T-helper 1 cell treated with Interleukin-12 subunit alpha and Interleukin-12 subunit beta and Interleukin-4 antibody, amounts not matched to agents 30 μg/mL and 1 μg/mL, for 36 hours (primary cell): ENCODE data around the gene MAP3K14.

Source experiments
- H3K27ac Mint-ChIP-seq: one replicate; pipeline ENCODE4 v1.8.0; 2021; ENCODE audit warnings: mild to moderate bottlenecking, mixed read lengths
- H3K27me3 Mint-ChIP-seq: one replicate; pipeline ENCODE4 v1.8.0; 2021; ENCODE audit warnings: low read depth, mixed read lengths
- H3K36me3 Mint-ChIP-seq: one replicate; pipeline ENCODE4 v1.8.0; 2021; ENCODE audit warnings: low read depth, mixed read lengths
- H3K4me1 Mint-ChIP-seq: one replicate; pipeline ENCODE4 v1.8.0; 2021; ENCODE audit warnings: low read depth, mixed read lengths
- H3K4me3 Mint-ChIP-seq: one replicate; pipeline ENCODE4 v1.8.0; 2021; ENCODE audit warnings: mild to moderate bottlenecking, moderate library complexity, mixed read lengths
- H3K9me3 Mint-ChIP-seq: one replicate; pipeline ENCODE4 v1.8.0; 2021; ENCODE audit warnings: mixed read lengths

MAP3K14 gene

DNA sequence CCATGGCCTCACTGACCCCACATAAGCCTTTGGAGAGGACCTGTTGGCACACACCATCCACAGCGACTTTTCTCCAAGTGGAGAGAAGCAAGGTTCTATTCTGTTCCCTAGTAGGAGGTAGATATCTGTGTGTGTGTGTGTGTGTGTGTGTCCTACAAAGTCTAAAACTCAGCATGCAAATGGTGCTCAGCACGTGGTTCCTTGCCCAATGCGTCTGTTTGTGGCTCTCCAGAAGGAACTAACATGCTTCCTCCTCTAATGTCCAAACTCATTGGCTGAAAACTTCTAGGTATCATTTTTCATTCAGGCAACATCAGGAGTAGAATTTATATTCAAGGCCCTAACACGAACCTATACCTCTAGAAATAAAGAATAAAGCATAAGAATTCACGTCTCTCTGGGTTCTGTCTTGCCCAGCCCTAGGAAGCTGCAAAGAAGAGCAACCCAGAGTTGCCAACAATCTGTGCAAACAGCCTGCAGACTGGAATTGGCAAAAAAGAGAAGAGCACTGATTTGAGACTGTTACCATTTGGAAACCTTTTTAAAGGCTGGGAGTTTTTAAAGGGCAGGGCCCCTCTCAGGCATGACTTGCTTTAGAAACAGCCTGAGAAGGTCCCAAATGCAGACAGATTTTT lies 25.5 kb downstream of the MAP3K14 start:
- H3K9me3 Mint-ChIP-seq: no peaks in the 10 kb centered on the region
- peaks cover 23% of the 10 kb centered on the region for H3K36me3 Mint-ChIP-seq
- peak overlapping the region; percentile 9 for H3K27ac Mint-ChIP-seq
- H3K4me1 Mint-ChIP-seq: peaks cover 48% of the 10 kb centered on the region
- no peaks in the 10 kb centered on the region for H3K27me3 Mint-ChIP-seq
- no peak overlapping the region for H3K4me3 Mint-ChIP-seq

DNA sequence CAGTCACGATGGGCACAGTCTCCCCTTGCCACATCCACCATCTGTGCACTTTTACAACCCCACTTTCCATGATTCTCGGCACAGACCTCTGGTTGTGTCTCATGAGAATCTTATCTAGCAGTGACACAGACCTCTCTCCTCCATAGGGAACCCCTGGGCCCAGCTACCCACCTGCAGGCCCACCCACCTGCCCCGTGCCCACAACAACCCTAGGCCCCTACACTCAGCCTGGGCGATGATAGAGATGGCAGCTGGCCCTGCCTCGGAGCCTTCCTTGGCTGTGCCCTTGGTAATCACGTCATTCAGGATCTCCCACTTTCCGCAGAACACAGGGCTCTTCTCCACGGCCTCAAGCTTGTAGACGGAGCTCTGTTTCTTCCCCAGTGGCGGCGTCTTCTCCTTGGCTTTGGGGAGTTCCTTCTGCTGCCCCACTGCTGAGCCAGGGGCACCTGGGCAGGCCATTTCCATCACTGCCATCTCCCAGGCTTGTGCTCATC lies 26.5 kb downstream of the MAP3K14 start:
- Mint-ChIP-seq H3K4me3 (no peak overlapping the region), H3K4me1 (peaks cover 38% of the 10 kb centered on the region), H3K36me3 (peaks cover 23% of the 10 kb centered on the region)

DNA sequence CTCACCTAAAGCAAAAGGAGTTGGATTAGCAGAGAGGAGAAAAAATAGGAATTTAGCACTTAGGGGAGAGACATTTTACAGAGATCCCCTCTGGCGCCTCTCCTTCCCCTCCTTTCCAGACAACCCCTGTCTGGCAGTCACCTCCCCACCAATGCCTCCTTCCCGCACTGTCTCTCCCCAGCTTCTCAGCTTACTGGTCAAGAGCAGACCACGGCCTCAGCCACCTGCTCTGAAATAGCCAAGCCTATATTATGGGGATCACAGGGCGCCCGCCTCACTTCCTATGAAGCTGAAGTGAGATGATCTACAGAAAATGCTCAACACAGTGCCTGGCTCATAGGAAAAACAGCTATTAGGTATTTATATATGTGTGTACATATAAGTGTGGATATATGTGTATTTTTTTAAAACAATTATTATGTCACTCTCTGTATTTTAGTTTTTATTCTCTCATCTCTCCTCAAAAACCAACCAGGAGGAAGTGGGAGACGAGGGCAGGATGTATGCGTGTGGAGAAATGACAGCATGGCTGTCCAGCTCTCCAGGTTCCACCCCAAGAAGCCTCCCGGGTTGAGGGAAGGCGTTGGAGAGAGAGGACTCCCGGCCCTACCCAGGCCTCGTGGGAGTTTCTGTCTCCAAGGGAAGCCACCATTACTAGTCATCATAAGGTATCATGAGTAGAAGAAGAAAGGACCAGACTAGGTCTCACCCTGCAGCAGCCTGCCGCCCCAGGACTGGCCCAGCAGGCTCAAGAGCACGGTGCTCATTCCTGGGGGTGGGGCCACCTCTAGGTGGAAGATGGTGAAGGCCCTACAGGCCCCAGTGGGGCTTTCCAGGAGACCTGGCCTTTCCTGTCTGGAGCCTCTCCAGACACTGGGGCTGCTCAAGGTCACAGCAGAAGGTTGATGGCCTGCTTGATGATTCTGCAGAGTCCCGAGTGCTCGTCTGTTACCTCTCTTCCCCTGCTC lies 27.2 kb downstream of the MAP3K14 start:
- H3K9me3 Mint-ChIP-seq: no peaks in the 10 kb centered on the region
- peaks cover 36% of the 10 kb centered on the region for H3K4me1 Mint-ChIP-seq
- peaks cover 28% of the 10 kb centered on the region for H3K36me3 Mint-ChIP-seq
- no peaks in the 10 kb centered on the region for H3K27me3 Mint-ChIP-seq
- H3K4me3 Mint-ChIP-seq: no peak overlapping the region
- H3K27ac Mint-ChIP-seq: peak overlapping the region; percentile 57

More for the DNA sequence above, 26.5 kb downstream of the MAP3K14 start:
- peak overlapping the region; percentile 54 for H3K27ac Mint-ChIP-seq
- no peaks in the 10 kb centered on the region for H3K9me3 Mint-ChIP-seq
- H3K27me3 Mint-ChIP-seq: no peaks in the 10 kb centered on the region

DNA sequence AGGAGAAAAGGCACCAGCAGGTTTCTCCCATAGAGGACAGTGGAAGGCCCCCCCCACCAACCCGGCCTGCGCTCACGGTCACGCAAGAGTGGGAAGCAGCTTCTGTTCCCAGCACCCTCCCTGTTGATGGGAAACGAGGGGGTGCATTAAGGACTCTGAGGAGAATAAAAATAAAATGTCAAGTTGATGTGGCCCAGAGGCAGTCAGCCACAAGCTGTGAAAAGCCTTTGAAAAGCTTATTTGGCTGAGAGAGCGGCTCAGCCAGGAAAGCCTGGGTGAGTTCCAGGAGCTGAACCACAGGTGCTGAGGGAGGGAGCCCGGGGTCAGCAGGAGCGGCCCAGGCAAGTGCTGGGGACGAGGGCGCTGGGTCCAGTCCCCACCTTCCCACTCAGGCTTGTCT lies 28.0 kb downstream of the MAP3K14 start:
- Mint-ChIP-seq H3K4me1 (peaks cover 31% of the 10 kb centered on the region), H3K27ac (no peak overlapping the region), H3K36me3 (peaks cover 35% of the 10 kb centered on the region), H3K27me3 (no peaks in the 10 kb centered on the region), H3K4me3 (no peak overlapping the region), H3K9me3 (no peaks in the 10 kb centered on the region)

DNA sequence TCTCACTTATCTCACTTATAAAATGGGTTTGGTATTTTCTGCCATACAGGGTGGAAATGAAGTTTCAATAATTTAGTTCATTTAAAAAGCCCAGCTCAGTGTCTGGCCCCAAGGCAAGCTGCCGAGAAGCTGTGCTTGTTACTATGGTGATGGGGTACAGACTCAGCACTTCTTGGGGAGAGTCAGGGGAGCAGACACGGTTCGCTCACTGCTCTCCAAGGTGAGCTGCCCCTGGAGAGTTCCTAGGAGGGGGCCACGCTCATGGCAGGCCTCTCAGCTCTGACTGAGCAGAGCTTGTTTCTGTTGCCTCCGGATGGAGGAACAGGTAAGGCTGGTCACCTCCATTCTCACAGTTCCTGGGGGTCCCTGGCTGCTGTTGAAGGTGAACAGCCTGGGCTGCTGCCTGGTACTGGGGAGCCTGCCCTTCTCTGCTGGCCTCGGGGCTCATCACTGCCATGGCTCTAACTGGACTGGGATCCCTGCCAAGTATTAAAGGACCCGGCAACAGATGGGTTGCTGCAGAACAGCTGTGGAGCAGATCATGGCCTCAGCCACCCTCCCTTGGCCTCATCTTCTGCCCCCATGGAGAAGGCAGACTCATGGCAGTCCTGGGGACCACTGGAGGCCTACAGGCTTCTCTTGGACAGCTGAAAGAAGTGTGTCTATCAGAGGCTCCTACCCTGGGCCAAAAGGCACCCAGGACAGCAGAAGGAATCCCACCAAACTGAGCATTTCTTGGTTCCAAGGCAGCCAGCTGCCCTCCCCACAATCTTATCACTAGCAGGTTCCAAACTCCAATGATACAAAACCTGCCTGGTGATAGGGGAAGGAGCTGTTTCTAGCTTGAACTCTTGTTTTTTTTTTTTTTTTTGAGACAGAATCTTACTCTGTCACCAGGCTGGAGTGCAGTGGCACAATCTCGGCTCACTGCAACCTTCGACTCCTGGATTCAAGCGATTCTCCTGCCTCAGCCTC lies 29.0 kb downstream of the MAP3K14 start:
- H3K27me3 Mint-ChIP-seq: no peaks in the 10 kb centered on the region
- H3K4me1 Mint-ChIP-seq: peaks cover 21% of the 10 kb centered on the region
- no peak overlapping the region for H3K4me3 Mint-ChIP-seq
- peaks cover 42% of the 10 kb centered on the region for H3K36me3 Mint-ChIP-seq
- no peaks in the 10 kb centered on the region for H3K9me3 Mint-ChIP-seq
- H3K27ac Mint-ChIP-seq: no peak overlapping the region

DNA sequence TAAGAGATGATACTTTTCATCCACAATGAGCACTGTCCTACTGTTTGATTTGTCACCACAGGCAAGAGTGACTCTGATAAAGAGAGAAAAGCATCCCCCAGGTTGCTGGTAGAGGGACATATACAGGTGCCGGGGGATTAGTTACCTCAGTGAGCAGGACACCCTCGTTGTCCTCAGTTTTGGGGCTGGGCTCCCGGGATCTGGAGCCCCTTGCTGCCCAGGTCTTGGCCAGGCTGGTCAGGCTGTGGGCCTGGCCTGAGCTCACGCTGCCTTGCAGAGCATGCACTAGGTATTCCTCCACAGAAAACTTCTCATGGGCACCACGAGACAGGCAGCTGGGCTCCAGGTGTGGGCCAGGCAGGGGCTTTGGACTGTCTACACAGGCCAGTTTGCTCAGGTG lies 30.5 kb downstream of the MAP3K14 start:
- H3K9me3 Mint-ChIP-seq: no peaks in the 10 kb centered on the region
- no peaks in the 10 kb centered on the region for H3K27me3 Mint-ChIP-seq
- no peak overlapping the region for H3K4me3 Mint-ChIP-seq
- peaks cover 13% of the 10 kb centered on the region for H3K4me1 Mint-ChIP-seq
- H3K36me3 Mint-ChIP-seq: peaks cover 48% of the 10 kb centered on the region
- H3K27ac Mint-ChIP-seq: no peak overlapping the region

DNA sequence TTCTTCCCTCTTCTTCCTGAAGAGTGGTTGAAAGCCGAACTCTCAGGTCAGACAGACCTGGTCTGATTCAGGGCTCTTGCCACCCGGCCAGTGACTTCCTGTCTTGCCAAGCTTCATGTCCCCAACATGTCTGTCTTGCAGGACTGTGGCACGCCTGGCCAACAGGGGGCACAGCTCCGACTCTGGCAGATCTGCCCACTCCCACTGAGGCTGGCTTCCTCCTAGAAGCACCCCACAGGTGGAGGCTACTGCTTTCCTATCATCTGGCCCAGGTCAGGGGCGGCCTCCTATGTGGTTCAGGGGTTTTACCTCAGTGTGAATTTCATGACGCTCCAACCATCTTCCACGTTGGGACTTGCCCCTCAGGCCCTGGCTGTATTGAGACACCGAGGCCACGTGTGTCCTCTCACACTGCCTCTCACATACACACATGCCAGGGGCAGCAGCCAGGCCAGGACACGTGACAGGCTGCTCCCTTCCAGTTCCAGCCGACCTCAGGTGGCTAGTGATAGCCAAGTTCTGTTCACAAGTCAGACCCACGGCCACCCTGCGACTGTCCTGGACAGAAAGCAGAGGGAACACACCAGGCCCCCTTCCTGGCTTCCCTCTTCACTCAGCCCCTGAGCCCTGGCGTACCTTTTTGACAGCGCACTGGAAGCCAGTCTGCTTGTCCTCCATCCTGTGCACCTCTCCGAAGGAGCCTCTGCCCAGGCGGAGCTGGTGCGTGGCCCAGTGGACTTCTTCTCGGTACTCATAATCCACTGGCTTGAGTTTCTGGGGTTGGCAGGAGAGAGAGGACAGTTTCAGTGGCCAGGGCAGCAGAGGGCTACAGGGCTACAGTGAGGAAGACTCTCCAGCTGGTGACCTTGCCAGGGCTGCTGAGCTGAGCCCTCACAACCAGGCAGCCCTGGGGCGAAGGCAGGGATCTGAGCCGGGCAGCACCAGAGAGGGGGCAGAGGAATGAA lies 32.4 kb downstream of the MAP3K14 start:
- Mint-ChIP-seq H3K27ac (peak overlapping the region; percentile 20), H3K27me3 (no peaks in the 10 kb centered on the region), H3K36me3 (peaks cover 49% of the 10 kb centered on the region), H3K9me3 (no peaks in the 10 kb centered on the region), H3K4me3 (no peak overlapping the region), H3K4me1 (peaks cover 5% of the 10 kb centered on the region)

DNA sequence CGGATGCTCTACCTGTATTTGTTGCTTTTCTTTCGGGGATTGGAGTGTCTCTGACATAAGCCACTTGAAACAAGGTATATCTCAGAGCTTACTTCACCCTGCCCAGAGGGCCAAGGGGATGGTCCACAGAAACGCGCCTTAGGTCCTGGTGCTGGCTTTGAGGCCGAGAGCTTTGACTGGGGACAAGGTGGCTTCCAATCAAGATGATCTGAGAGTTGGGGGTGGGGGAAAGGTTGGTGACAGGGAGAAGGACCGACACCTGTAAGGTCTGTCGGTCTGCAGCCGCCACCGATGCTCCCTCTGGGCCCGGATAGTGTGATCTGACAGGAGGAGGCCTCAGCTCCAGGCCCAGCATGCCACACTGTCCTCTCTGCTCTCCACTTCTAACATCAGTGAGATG lies 33.1 kb downstream of the MAP3K14 start:
- Mint-ChIP-seq H3K9me3 (no peaks in the 10 kb centered on the region), H3K36me3 (peaks cover 51% of the 10 kb centered on the region), H3K27ac (peak overlapping the region; percentile 20), H3K4me1 (peaks cover 5% of the 10 kb centered on the region), H3K27me3 (no peaks in the 10 kb centered on the region), H3K4me3 (no peak overlapping the region)

DNA sequence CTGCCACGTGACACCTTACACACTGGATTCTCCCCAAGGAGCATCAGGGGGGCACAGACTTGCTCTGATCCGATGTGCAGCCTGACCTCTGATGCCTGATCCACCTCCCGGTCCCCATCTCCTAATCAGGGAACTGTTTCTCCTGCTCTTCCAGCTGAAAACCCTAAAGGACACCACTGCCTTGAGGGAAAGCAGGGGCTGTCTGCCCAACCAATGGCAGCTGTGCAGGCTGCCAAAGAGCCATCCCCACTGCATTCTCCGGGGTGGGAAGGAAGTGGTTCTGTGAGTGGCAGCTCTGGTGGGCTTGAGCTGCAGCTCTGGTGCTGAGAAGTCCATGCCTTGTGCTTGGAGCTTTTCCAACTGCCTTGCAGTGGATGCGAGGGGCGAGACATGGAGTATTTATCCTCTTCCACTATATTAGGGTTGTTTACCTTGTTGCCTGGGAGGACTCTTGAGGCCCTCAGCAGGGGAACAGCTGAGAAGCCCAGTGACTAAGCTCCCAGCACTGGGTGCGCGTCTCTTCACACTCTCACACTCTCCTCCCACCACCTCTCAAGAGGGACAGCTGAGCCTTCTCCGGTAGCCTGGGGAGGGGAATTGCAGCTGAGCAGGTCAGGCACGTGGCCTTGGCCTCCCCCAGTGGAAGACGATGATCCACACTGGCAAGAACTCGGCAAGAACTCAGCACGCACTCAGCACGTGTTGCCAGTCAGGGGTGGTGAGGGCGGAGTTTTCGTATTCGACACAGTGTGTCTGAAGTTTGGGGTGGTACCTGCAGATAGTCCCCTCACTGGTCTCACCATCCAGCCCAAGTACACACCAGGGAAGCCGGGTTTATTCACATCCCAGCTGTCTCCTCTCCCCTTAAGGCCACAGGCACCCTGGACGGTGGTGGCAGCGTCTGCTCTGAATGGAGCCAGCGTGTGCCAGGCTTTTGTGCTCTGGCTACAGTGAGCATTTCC lies 33.9 kb downstream of the MAP3K14 start:
- H3K4me1 Mint-ChIP-seq: peaks cover 5% of the 10 kb centered on the region
- H3K27me3 Mint-ChIP-seq: no peaks in the 10 kb centered on the region
- H3K4me3 Mint-ChIP-seq: no peak overlapping the region
- no peak overlapping the region for H3K27ac Mint-ChIP-seq
- H3K36me3 Mint-ChIP-seq: peaks cover 51% of the 10 kb centered on the region
- no peaks in the 10 kb centered on the region for H3K9me3 Mint-ChIP-seq

DNA sequence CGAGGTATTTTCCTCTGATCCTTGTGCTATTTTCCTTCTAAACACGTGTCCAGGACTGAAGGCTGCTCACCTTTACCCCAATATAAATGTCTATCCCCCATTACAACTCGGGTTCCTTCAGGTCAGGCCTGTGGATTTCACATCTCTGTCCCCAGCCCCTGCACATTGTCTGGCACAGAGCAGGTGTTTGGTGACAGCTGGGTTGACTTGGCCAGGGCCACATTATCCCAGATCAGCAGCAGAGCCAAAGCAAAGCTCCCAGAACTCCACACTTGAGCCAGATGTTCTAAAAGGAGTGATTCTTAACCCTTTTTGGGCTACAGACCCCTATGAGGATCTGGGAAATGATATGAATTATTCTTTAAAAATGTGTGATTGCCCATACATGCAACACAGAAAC lies 36.9 kb downstream of the MAP3K14 start:
- H3K4me1 Mint-ChIP-seq: peaks cover 13% of the 10 kb centered on the region
- no peaks in the 10 kb centered on the region for H3K9me3 Mint-ChIP-seq
- H3K36me3 Mint-ChIP-seq: peaks cover 41% of the 10 kb centered on the region
- H3K27me3 Mint-ChIP-seq: no peaks in the 10 kb centered on the region
- no peak overlapping the region for H3K4me3 Mint-ChIP-seq
- no peak overlapping the region for H3K27ac Mint-ChIP-seq

DNA sequence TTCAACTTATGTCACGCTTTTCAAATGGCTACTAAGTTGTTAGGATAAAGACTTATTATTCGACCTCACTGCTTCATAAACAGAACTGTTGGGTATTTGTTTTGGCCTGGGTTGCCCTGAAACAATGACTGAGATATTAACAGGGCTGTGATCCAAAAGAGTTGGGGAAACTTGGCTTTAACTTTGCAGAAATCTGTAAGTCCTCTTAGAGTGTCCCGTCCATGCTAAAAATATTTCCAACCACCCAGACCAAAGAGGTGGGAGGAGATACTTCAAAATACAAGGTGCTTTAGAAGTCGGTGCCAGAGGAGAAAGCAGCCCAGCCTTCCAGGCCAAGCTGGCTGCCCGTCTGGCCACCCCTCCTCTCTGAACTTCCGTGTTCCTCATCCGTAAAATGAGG lies 38.8 kb downstream of the MAP3K14 start:
- Mint-ChIP-seq H3K27me3 (no peaks in the 10 kb centered on the region), H3K27ac (peak overlapping the region; percentile 52), H3K9me3 (no peaks in the 10 kb centered on the region), H3K36me3 (peaks cover 35% of the 10 kb centered on the region), H3K4me1 (peaks cover 11% of the 10 kb centered on the region), H3K4me3 (no peak overlapping the region)

DNA sequence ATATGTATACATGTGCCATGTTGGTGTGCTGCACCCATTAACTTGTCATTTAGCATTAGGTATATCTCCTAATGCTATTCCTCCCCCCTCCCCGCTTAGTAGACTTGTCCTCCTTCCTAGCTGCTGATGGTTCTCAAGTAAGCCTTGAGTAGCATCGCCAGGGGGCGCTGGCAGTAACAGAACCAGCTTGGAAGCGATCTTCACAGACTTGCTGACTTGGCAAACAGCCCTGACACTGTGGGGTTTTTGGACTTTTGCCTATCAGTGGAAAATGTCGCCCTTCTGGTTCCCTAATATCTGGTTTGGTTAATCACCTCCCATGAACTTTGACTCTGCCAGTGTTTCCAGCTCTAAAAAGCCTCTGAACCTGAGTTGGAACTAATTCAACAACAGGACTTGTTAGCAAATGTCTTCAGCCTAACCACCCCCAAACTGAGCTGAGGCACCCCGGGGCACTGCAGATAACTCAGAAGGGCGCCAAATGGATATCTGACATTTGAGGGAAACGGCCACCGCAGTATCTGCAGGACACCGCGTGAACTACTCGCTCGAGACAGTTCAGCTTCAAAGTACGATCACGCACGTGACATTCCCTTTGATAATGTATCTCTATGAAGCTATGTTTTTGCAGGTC lies 39.5 kb downstream of the MAP3K14 start:
- peaks cover 30% of the 10 kb centered on the region for H3K36me3 Mint-ChIP-seq
- no peaks in the 10 kb centered on the region for H3K9me3 Mint-ChIP-seq
- peaks cover 11% of the 10 kb centered on the region for H3K4me1 Mint-ChIP-seq
- H3K27ac Mint-ChIP-seq: peak overlapping the region; percentile 79
- no peak overlapping the region for H3K4me3 Mint-ChIP-seq
- H3K27me3 Mint-ChIP-seq: no peaks in the 10 kb centered on the region
